Activated T-helper 9 cell treated with anti-CD3 and anti-CD28 coated beads, Interleukin-2, amount 50 U/mL, for 16 hours (primary cell): ENCODE results near the gene COL16A1.
A peak's percentile ranks its signal among the peaks of the same experiment; 100 is the strongest.

ENCODE experiments used
- DNase-seq: peaks from one replicate; pipeline ENCODE4 v3.0.0-alpha.2; 2020; ENCODE audit warnings: low read depth

COL16A1 gene

DNA sequence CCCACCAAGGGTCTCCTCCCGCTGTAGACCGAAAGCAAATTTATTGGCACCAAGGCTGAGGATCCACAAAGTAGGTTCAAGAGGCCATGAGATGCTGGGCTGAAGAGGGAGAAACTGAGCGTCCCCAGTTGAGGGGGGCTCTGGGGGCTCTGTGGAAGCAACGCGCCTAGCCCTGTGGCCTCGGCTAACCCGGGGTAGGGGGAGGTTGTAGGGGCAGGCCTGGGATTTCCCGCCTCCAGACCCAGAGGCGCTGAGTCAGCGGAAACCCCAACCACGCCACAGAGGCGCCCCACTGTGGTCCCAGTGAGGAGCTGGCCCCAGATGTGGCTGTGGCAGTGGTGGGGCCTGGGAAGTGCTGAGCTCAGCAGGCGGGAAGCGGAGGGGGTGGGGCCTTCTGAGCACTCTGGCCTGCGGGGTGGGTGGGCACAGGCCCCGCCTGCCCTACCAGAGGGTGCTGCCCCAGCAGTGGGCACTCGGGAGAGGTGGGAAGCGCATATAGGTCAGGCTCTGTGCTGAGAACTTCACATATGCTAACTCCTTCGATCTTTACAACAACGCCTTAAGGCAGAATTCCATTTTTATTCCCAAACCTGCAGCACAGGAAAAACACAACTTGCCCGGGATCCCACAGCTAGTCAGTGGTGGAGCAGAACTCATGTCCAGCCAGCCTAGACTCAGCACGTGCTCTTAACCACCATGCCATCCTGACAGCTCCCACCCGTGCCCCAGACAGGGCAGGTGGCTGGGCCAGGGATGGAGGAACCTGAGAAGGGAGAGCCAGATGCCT lies 1.5 kb upstream of the COL16A1 start:
- peak; percentile 45 for DNase-seq

DNA sequence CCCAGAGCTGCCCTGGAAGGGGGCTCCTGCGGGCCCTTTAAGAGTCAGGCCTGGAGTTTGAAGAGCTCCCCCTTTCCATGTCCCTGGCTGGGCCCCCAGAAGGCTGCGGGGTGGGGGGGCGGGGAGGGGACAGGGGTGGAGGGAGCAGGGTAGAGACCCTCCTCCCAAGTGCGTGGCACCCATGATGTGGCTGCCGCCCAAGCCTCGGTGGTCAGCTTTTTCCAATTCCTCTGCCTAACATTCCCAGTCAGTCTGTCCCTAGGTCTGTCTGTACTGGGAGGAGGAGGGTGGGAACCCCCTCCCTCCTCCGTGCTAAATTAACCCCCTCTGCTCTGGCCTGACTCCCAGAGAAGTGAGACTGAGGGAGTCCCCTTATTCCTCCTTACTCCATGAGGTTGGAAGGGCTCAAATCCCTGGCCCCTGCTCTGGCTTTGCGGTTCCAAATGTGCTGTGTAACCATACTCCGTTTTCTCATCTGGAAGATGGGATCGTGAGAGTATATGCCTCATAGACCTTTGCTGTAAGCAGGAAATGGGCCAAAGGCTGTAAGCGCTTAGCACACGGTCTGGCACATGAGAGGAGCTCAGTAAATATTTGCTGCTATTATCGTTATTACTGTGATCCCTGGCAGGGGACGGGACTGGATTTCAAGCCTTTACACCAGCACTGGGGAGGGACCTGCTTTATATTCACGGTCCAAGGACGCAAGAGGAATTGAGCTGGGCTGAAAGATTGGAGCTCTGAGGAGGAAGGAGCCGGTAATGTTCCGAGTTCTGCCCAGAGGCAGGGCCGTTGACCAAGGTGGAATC lies 658 bp upstream of the COL16A1 start:
- no peak for DNase-seq

DNA sequence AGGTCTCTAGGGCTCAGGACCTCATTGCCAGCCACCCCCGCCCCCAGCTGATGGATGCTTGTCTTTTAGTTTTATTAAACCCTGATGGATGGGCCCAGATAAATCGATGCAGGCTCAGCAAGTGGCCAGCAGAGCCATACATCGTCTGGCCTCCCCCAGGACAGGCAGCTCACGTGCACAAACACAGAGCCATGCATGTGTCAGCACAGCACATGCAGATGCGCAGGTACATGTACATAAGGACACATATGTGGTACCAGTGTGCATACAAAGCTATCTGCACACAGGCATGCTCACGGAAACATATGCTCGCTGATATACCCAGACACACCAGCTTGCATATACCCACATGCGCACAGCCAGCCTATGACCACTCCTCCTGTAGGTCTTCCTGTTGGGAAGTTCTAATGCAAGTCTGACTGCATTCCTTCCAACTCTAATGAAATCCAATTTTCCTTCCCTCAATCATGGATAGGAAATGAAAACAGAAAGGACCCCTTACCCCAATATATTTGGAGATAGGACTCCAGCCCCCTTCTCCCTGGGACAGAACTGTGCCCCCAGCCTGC lies 897 bp downstream of the COL16A1 start:
- no peak for DNase-seq

DNA sequence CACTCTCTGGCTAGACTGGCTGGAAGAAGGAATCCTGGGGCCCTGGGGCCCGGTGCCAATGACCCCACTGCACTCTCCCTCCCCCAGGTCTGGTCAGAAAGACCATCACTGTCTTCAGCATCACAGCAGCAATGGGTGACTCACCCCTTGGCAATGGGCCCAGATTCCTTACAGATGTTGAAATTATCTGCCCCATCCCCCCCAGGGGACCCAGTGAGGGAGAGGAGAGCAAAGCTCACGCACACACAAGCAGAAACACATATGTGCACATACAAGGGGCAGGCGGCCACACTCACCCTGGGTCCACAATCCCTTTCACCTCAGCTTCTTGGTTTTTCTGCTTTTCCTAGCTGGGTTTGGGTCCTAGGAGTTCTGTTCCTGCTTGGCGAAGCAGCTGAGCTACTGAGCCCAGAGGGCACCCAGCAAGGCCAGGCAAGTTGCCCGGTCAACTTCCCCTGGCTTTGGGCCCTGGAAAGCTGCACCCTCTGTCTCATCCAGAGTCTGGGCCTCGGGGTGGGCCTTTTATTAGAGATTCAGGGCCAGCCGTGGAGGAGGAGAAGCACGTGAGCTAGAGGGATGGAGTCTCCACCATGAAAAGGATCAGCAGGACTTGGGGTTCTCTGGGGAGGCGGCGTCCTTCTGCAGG lies 2.6 kb downstream of the COL16A1 start:
- no peak for DNase-seq

DNA sequence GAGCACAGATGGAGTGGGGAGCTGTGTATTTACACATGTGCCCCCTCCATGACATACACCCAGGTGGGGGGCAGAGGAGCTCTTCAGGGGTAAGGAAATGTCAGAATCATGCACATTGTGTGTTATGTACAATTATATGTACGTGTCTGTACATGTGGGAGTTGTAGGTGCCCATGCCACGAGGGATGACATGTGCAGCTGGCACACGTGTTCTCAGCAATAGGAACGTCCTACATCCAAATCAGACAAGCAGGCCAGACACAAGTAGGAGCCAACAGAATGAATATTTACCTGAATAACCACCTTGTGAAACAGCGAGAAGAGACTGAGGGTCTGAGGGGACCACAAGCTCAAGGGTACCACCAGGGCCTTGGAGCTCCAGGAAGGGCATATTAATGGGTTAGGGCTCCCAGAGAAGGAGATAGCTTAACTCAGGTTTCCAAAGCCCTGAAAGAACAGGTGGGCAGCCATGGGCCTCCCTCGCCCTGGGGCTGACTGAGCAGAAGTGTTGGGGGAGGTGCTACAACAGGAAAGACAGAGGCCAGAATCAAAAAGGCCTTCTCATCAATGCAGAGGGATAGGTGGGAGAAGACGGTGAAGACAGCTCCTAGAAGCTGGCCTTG lies 3.2 kb downstream of the COL16A1 start:
- DNase-seq = no peak

DNA sequence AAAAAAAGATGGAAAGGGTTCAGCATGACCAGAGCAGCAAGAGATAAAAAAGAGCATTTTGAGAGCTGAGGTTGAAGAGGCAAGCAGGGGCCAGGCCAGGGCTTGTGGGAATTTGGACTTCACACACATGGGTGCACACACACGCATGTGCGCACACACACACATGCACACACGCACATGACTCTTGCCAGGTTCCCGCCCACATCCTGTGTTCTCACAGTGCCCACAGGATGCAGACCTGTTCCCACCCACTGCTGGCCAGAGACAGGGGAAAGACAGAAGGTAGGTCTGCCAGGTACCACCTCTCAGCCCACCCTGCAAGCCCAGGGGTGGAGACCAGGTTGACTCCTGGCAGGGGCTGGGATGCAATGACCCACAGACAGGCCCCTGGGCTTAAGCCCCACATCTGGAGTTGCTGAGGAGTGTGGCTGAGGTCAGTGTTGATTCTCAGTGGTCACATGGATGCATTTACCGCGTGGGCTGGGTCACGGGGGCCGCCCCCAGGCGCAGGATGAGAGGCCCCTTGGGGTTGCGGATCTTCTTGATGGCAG lies 4.4 kb downstream of the COL16A1 start:
- DNase-seq = no peak

DNA sequence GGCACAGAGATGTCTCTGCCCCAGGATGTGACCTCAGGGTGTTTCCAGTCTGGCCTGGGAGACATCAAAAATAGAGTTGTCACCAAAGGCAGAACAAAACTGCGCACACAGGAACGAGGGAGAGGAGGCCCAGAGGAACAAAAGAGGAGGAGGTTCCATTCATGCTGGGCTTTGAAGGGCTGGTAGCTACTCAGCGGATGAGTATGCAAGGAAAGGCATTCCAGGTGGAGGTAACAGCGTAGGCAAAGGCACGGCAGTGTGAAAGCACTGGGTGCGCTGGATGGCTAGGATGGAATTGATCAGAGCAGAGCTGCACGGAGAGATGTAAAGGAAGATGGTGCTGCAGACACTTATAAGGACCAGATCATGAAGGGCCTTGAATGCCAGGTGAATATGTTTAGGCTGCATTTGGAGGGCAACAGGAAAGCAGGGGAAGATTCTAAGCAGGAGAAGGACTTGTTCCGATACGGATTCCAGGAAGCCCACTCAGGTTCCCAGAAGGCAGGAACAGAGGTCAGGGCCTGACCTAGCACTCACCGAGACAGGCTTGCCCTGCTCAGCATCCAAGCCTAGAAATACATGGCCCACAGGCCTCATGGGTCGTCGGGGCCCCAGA lies 6.3 kb downstream of the COL16A1 start:
- no peak for DNase-seq

DNA sequence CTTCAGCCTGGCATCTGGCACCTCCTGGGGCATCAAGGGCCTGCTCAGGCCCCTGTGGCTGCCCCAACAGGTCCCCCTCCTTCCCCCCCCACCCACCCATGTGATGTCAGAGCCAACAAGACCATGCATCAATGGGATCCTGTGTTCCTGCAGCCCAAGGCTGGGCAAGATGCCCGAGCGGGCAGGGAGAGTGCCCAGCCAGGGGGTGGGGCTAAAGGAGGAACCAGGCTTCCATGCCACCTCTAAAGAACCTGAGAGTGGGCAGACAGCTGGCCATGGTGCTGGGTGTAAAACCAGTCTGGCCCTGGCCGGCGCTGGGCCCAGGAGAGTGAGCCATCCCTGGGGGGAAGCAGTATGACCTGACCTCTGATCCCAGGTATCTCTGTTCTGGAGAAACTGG lies 7.6 kb downstream of the COL16A1 start:
- DNase-seq = no peak

DNA sequence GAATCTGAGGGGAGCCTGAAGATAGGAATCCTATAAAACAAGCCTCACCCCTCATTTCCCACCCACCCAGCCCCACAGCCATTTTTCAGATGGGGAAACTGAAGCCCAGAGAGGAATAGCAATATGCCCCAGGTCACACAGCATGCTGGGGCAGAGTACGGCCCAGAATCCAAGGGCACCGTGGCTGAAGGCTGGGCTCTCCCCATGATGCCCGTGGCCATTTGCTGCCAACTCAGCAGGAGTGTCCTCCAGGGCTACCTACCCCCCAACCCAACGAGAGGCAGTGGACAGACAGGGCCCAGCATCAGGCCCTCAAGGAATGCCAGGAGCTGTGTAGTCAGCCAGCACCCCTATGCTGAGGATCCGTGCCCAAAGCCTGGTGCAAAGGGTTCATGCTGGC lies 8.5 kb downstream of the COL16A1 start:
- no peak for DNase-seq

DNA sequence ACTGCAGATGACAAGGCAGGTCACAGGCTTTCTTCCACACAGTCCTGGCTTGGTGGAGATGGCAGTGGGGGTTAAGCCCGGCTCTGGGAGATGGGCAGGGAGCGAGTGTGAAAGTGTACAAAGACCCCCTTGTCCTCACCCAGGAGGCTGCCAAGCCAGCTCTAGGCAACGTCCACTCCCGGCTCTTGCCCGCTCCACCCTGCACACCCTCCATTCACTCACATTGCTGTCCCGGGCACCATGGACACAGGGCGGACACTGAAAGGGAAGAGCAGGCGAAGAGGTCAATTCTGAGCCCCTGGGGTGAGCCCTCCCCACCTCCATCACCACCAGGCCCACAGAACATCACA lies 8.9 kb downstream of the COL16A1 start:
- no peak for DNase-seq

DNA sequence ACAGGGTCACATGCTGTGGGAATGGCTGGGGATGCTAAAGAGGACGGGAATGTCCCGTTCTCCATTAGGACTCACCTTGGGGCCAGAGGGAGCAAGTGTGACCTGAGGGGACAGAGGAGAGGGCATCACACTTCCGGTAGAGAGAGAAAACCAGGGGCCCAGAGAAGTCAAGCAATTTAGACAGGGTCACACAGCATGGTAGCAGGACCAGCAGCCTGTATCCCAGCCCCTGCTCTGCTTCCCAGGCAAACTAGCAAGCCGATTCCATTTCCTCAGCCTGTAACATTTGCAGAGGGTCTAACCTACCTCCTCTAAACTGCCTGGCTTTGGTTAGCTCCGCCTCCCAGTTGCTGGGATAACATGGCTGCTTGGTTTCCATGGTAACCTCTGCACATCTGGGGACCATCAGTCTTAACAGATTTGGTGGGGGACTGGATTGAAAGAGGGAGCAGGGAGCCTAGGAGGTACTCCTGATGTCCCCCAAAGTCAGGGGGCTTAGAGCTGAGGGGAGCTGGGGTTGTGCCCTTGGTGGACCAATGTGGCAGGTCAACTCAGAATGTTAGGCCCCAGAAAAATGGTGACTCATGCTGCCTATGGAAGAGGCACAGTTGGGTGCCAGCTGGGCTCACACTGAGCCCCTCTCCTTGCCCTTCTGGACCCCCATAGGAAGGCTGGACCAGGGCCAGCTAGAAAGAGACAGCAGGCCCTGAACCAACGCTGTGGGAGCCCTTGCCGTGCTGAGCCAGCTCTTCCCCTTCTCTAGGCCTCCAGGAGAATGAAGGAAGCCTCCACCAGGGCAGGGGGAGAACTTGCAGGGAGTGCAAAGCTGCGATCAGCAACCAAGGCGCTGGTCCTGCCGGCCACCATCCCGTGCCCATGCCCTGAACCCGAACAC lies 9.5 kb downstream of the COL16A1 start:
- no peak for DNase-seq

DNA sequence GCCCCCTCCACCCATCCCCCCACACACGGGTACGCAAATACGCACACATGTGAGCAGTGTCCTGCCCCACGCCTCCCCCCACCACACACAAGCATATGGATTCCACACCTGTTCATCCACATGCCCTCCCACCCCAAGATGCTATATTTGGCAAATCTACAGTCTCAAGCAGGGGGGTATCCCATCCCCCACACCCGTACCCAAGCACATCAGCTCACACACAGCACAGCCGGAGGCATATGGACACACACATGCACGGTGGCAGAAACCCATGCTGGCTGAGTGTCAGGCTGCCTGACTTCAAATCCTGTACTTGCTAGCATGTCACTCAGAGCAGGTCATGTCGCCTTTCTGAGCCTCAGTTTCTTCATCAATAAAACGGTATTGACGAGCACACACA lies 10.6 kb downstream of the COL16A1 start:
- no peak for DNase-seq

DNA sequence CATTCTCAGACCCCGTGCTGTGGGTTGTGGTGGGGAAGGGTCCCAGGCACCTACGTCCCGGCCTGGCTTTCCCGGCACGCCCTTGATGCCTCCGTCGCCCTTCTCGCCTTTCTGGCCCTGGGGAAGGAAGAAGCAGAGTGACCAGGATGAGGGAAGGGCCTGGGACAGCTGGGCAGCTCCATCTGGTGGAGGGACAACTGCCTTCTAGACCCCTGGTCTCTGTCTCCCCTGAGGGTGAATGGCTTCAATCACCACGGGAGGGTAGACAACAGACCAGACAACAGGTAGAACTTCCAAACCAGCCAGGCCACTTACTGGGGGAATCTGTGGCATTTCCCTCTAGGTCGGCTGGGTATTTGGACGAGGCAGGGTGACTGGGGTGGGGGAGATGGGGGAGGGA lies 11.9 kb downstream of the COL16A1 start:
- DNase-seq = no peak

DNA sequence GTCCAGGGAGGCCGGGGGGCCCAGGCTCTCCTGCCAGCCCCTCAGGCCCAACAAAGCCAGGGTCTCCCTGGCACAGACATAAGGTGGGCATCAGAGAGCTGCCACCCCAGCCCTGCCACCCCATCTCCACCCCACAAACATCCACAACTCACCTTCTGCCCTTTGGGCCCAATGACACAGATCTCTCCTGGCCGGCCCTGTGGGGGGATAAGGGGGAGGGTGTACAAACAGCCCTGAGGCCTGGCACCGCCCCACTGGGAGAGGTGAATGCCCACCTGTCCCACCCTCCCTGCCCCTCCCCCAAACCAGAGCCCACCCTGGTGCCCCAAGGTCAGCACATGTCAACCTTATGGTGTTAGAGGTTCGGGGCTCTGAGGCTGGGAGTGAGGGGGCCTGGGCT lies 12.4 kb downstream of the COL16A1 start:
- DNase-seq = no peak

DNA sequence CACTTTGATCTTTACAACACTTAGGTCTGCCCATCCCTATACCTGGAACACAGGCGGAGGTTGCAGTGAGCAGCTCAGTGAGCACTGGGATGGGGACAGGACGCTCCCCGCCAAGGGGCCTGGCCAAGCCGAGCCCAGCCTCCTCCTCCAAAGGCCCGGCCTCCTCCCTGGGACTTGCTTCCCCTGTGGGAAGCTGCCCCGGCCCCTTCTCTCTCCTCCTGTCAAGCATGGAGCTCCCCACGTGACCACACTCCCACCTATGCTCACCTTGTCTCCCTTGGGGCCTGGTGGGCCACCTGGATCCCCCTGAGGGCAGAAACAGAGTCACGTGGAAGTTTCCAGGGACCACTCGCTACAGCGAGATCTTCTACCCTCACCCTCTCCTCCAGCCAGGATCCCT lies 12.9 kb downstream of the COL16A1 start:
- no peak for DNase-seq

DNA sequence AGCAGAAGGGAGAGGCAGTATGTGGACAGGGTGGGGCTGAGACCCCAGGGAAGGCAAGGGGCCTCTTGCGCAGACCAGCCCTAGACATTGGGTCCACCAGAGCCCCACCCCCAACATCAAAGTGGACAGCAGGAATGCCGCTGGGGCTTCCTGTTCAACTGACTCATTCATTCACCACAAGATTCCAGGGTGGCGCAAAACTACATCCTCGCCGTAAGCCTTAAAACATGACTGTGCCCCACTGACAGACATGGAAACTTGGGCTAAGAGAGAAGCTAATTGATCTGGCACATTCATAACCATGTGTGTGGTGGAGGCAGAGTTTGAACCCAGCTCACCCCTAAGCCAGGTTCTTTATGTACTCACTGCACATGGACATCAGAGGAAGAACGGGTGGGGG lies 14.0 kb downstream of the COL16A1 start:
- DNase-seq = no peak

DNA sequence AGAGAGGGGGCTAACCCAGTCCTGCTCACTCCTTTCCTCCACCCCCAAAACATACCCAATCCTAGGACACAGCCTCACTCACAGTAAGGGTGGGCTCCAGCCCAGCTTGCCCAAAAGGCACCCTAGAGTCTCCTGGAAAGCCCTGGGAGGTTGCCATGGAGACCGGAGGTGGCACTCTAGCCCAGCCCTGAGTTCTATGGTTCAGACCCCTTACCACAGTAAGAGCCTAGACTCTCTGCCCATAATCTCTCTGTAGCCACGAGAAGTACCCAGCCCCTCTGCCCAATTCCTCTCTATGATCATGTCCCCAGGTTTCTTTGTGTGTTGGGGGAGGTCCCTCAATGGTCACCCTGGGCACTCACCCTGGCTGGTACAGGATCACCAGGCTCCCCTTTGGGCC lies 14.4 kb downstream of the COL16A1 start:
- no peak for DNase-seq

DNA sequence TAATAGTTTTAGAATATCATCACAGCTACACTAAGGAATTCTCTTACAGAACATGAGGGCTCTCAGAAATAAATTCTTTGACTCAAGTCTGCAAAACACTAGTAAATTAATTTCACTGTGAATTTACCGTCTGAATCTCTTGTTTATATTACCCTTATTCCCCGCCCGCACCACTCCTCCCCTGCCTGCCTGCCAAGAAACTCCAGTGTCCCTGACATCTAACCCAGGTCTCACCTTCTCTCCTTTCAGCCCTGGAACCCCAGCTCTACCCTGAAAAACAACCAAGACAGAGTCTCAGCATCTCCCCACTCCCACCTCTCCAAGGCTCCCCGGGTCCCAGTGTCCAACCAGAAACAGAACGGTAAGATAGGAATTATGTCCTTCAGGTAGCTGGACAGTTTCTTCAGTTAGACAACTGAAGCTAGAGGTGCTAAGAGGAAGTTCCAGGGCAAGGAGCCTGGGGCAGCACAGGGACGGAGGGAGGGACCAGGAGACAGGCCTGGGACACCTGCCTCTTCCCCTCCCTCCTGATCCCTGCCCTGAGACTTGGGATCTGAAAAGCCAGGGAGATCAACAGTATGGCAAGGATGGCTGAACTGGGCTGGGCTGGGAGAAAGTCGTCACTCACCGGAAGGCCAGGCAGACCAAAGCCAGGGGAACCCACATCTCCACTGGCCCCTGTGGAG lies 15.4 kb downstream of the COL16A1 start:
- DNase-seq = no peak

DNA sequence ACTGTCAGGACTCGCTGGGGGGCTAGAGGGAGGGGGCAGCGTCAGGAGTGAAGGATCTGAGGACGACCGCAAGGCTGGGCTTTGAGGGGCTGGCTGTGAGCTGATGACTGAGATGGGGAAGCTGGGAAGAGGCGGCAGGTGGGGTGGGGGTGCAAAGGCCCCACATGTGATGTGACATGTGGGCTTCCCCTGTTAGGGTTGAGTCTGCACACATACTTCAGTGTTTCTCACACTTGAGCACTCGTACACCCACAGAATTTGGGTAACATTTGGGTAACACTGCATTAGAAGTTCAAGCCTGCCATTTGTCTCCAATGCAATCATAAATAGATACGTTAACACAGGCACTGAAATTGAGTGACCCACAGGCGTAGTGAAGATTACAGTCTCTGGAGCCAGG lies 16.2 kb downstream of the COL16A1 start:
- DNase-seq = no peak

DNA sequence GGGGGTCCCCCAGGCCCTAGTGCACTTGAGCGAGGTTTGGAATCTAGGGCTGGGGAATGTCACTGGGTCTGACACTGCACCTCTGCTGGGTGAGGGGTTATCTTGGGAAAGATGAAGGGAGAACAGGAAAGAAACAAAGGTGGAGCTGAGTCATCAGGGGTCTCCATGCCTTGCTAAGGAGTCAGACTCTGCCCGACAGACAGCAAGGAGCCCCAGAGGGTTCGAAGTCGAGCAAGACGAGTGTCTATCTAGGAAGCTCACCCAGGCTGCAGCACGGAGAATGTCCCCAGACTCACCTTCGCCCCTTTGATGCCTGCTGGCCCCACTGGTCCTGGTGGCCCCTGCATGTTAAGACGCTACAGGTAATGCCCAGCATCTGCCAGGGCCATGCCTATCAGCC lies 18.0 kb downstream of the COL16A1 start:
- DNase-seq = no peak
